ENCODE measurements around the gene DMAC2. TPM values are rescaled to one million over a fixed set of nuclear protein-coding genes. Genes with fewer than 3 reads are reported as not detected.

DMAC2 gene
- total and polyA plus RNA-seq, 2 of the 13 experiments (the other 11 are each of a cell fraction or from before 2014, with no cell fraction given), result 39.0 to 66.0 TPM

DNA sequence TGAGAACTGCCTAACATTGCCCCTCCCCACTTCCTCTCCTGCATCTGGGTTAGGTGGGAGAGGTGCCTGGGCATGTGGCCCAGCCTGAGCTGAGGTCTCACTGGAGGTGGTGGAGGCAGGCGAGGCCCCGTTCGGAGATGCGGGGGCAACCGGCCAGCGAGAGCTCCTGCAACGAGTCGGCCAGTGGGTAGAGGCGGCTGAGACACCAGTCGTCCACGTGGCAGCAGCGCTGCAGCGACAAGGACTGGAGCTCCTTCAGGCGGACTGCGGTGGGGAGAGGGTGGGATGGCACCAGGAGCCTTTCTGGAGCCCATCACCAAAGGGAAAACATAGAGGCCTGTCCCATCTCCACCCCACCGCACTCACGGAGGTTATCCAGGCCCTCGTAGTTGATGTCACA, 6.5 kb downstream of the DMAC2 start:
- Histone ChIP-seq H4K20me1 (ENCODE audit: insufficient read depth, low read length) (no peaks in the 10 kb centered on the region), H3K27me3 (ENCODE audit: control insufficient read depth in 1 of 2, insufficient read depth in 2 of 2, low read length in 2 of 2) (no peaks in the 10 kb centered on the region), H3K4me1 (ENCODE audit: insufficient read depth, low read length) (peaks cover 22% of the 10 kb centered on the region), H3K4me2 (ENCODE audit: low read depth, low read length) (no peak overlapping the region), H2AFZ (ENCODE audit: low read length) (no peak overlapping the region), H3K9ac (ENCODE audit: insufficient read depth, low read depth, low read length) (no peak overlapping the region), H3K4me3 (replicated peaks in 1 of 3; ENCODE audit: insufficient read depth in 1 of 3, low read depth in 2 of 3, low read length in 3 of 3) (no peak overlapping the region), H3K9me3 (ENCODE audit: low read length) (no peaks in the 10 kb centered on the region), H3K27ac (ENCODE audit: extremely low read length, insufficient read depth, low read length) (no peak overlapping the region), H3K79me2 (ENCODE audit: insufficient read depth, low read length) (no peaks in the 10 kb centered on the region), H3K36me3 (replicated peaks in 1 of 2; ENCODE audit: control insufficient read depth in 1 of 2, insufficient read depth in 2 of 2, low read length in 2 of 2) (peaks cover 11 to 26% of the 10 kb centered on the region in 2 experiments; a peak in 4 of 5 replicates)
- in situ Hi-C loops (cut with HindIII; ENCODE audit: extremely low pct_ligation_motif_present, low pct_unique_long_range_greater_than_20kb) (no loop called here), intact Hi-C loops (cut with micrococcal nuclease; ENCODE audit: unreplicated experiment) (no loop called here)
- ATAC-seq (no peak), DNase-seq (ENCODE audit: low spot score) (no peak), FAIRE-seq (no peak)
- WGBS (ENCODE audit: low lambda C conversion rate), result 100% methylated on average over 10 of the region's 18 CpGs
- ChIA-PET CTCF (ENCODE audit: low intra/inter-chr PET ratio, low total read pairs) (no interaction called here), POLR2A (interaction anchor here (0.7 kb wide), 1 partner anchor 23 kb away, joined by 3 read pairs; no protein-coding TSS in a partner anchor)
- BruUV-seq (replicated peaks), result no TSS peak
- TF ChIP-seq RORA (CRISPR knock-in tag; IDR thresholded peaks at IDR 0.05) (no peak), AGO2 (optimal IDR thresholded peaks at IDR 0.05; ENCODE audit: low read depth, low read length) (peak; percentile 63), RBFOX2 (IDR thresholded peaks at IDR 0.05; ENCODE audit: low read depth, low read length) (0 out of 2 replicates have a peak, but pooled peaks have one; percentile 29), ZBTB37 (CRISPR knock-in tag; IDR thresholded peaks at IDR 0.05) (no peak), ZNF331 (CRISPR knock-in tag; IDR thresholded peaks at IDR 0.05) (no peak), CBX5 (CRISPR knock-in tag; IDR thresholded peaks at IDR 0.05; ENCODE audit: borderline replicate concordance) (no peak), ZNF564 (CRISPR knock-in tag; IDR thresholded peaks at IDR 0.05) (no peak)
- TF ChIP-seq, protein P1, sequence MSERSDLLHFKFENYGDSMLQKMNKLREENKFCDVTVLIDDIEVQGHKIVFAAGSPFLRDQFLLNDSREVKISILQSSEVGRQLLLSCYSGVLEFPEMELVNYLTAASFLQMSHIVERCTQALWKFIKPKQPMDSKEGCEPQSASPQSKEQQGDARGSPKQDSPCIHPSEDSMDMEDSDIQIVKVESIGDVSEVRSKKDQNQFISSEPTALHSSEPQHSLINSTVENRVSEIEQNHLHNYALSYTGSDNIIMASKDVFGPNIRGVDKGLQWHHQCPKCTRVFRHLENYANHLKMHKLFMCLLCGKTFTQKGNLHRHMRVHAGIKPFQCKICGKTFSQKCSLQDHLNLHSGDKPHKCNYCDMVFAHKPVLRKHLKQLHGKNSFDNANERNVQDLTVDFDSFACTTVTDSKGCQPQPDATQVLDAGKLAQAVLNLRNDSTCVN (CRISPR knock-in tag; IDR thresholded peaks at IDR 0.05; ENCODE audit: borderline replicate concordance), result no peak
- TF ChIP-seq, protein P2, sequence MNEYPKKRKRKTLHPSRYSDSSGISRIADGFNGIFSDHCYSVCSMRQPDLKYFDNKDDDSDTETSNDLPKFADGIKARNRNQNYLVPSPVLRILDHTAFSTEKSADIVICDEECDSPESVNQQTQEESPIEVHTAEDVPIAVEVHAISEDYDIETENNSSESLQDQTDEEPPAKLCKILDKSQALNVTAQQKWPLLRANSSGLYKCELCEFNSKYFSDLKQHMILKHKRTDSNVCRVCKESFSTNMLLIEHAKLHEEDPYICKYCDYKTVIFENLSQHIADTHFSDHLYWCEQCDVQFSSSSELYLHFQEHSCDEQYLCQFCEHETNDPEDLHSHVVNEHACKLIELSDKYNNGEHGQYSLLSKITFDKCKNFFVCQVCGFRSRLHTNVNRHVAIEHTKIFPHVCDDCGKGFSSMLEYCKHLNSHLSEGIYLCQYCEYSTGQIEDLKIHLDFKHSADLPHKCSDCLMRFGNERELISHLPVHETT (CRISPR knock-in tag; conservative IDR thresholded peaks at IDR 0.05), result no peak

Data from HepG2 (cell line).